OCI-LY7 (cell line): ENCODE data around the gene PTGS1.

Source experiments
- EZH2phosphoT487 ChIP-seq: fragments of 200-600 bp; sonication (generic); IDR thresholded peaks from 2 replicates; pipeline ENCODE4 v1.6.1; 2018; ENCODE audit warnings: low read depth, borderline replicate concordance, mild to moderate bottlenecking, mixed run types, antibody characterized with exemption, low read length, moderate library complexity, mixed read lengths
- TF ChIP-seq, protein P1 (sequence below): fragments of 200-600 bp; sonication (generic); conservative IDR thresholded peaks from 2 replicates; pipeline ENCODE4 v1.5.1; 2014; ENCODE audit warnings: mild to moderate bottlenecking, antibody characterized with exemption, low read length, moderate library complexity, mixed read lengths

DNA sequence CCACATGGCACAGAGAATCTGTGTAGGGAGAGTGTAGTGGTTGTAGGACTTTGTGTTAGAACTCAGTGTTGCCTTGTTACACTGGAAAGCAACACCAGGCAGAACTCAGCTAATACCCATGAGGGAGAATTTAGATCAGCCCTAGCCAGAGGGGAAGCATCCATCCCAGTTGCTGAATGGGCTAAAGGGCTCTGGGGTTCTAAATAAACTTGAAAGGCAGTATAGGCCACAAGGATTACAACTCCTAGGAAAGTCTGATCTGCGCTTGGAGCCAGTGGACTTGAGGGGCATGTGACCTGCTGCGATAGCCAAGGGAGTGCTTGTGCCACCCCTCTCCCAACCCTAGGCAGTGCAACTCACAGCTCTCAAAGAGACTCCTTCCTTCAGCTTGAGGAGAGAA is 26.9 kb downstream of the PTGS1 start:
- TF ChIP-seq, protein P1, sequence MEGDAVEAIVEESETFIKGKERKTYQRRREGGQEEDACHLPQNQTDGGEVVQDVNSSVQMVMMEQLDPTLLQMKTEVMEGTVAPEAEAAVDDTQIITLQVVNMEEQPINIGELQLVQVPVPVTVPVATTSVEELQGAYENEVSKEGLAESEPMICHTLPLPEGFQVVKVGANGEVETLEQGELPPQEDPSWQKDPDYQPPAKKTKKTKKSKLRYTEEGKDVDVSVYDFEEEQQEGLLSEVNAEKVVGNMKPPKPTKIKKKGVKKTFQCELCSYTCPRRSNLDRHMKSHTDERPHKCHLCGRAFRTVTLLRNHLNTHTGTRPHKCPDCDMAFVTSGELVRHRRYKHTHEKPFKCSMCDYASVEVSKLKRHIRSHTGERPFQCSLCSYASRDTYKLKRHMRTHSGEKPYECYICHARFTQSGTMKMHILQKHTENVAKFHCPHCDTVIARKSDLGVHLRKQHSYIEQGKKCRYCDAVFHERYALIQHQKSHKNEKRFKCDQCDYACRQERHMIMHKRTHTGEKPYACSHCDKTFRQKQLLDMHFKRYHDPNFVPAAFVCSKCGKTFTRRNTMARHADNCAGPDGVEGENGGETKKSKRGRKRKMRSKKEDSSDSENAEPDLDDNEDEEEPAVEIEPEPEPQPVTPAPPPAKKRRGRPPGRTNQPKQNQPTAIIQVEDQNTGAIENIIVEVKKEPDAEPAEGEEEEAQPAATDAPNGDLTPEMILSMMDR = no peak
- no peak for TF ChIP-seq EZH2phosphoT487
